Parathyroid adenoma (tissue), 2 donors: ENCODE data around the gene RELN.

ENCODE experiments used
- H2AFZ ChIP-seq: fragments of 300-600 bp; sonication (generic); one replicate; pipeline ENCODE4 v1.7.0; 2017; ENCODE audit warnings: antibody characterized with exemption, mild to moderate bottlenecking
- H3K27ac ChIP-seq: fragments of 300-600 bp; sonication (generic); one replicate; pipeline ENCODE4 v1.7.0; 2017
- H3K27me3 ChIP-seq: fragments of 300-600 bp; sonication (generic); one replicate; pipeline ENCODE4 v1.7.0; 2017; ENCODE audit warnings: low read length; ENCODE audit not compliant: control insufficient read depth, insufficient read depth
- H3K36me3 ChIP-seq: fragments of 300-600 bp; sonication (generic); one replicate; pipeline ENCODE4 v1.7.0; 2017; ENCODE audit warnings: low read length; ENCODE audit not compliant: control insufficient read depth, insufficient read depth
- H3K4me1 ChIP-seq: fragments of 300-600 bp; sonication (generic); one replicate; pipeline ENCODE4 v1.7.0; 2017; ENCODE audit warnings: control low read depth
- H3K4me2 ChIP-seq: fragments of 300-600 bp; sonication (generic); one replicate; pipeline ENCODE4 v1.7.0; 2017; ENCODE audit warnings: low read length
- H3K4me3 ChIP-seq: fragments of 300-600 bp; sonication (generic); one replicate; pipeline ENCODE4 v1.7.0; 2017; ENCODE audit warnings: low read depth, low read length
- H3K79me2 ChIP-seq: fragments of 300-600 bp; sonication (generic); one replicate; pipeline ENCODE4 v1.7.0; 2017; ENCODE audit warnings: control low read depth
- H3K9ac ChIP-seq: fragments of 300-600 bp; sonication (generic); one replicate; pipeline ENCODE4 v1.7.0; 2017; ENCODE audit warnings: mild to moderate bottlenecking
- H3K9me3 ChIP-seq: fragments of 300-600 bp; sonication (generic); one replicate; pipeline ENCODE4 v1.7.0; 2017; ENCODE audit warnings: low read length; ENCODE audit not compliant: control insufficient read depth
- CTCF ChIP-seq: fragments of 300-600 bp; sonication (generic); IDR thresholded peaks from one replicate; pipeline ENCODE4 v1.7.0; 2017; ENCODE audit warnings: antibody characterized with exemption, mild to moderate bottlenecking
- donor health status: primary hyperparathyroidism.

RELN gene

GRCh38 chr7:103762877-103763276, 226.6 kb downstream of the RELN start:
- H3K27ac ChIP-seq, result no peak overlapping the region
- H3K4me2 ChIP-seq, result no peak overlapping the region
- no peaks in the 10 kb centered on the region for H3K4me1 ChIP-seq
- TF ChIP-seq CTCF, result no peak
- H3K36me3 ChIP-seq, result no peaks in the 10 kb centered on the region
- no peak overlapping the region for H3K9ac ChIP-seq
- no peaks in the 10 kb centered on the region for H3K79me2 ChIP-seq
- H3K9me3 ChIP-seq, result no peaks in the 10 kb centered on the region
- H2AFZ ChIP-seq, result no peak overlapping the region
- no peak overlapping the region for H3K4me3 ChIP-seq
- no peaks in the 10 kb centered on the region for H3K27me3 ChIP-seq

GRCh38 chr7:103762065-103762760, 227.2 kb downstream of the RELN start:
- no peaks in the 10 kb centered on the region for H3K9me3 ChIP-seq
- H3K36me3 ChIP-seq, result no peaks in the 10 kb centered on the region
- no peak overlapping the region for H3K4me2 ChIP-seq
- no peak overlapping the region for H3K27ac ChIP-seq
- H3K9ac ChIP-seq, result no peak overlapping the region
- no peaks in the 10 kb centered on the region for H3K27me3 ChIP-seq
- H3K4me3 ChIP-seq, result no peak overlapping the region
- H3K79me2 ChIP-seq, result no peaks in the 10 kb centered on the region
- TF ChIP-seq CTCF, result no peak
- no peak overlapping the region for H2AFZ ChIP-seq
- H3K4me1 ChIP-seq, result no peaks in the 10 kb centered on the region

DNA sequence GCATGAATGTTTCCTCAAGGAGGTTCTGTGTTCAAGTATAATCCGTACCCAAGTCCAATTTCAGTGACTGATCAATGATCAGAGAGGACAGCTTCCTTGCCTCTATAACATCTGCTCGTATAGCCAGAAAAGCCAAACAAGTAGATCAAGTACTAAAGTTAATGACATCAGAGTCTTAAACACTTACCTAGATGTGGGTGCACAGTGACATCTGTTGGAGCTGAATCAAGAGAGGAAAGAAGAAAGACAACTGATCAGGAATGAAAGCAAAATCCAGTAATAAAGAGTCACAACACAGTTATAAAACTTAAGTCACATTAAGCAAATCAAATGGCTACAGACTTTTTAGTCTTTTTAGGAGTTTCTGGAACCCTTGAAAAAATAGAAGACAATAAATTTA, 236.5 kb downstream of the RELN start:
- Histone ChIP-seq H3K4me2 (no peak overlapping the region), H3K79me2 (no peaks in the 10 kb centered on the region), H3K4me3 (no peak overlapping the region), H2AFZ (no peak overlapping the region), H3K4me1 (no peaks in the 10 kb centered on the region), H3K27ac (no peak overlapping the region), H3K36me3 (no peaks in the 10 kb centered on the region), H3K27me3 (no peaks in the 10 kb centered on the region), H3K9ac (no peak overlapping the region), H3K9me3 (no peaks in the 10 kb centered on the region)
- no peak for TF ChIP-seq CTCF

GRCh38 chr7:103751311-103751880, 238.1 kb downstream of the RELN start:
- no peak overlapping the region for H3K4me2 ChIP-seq
- TF ChIP-seq CTCF, result no peak
- no peak overlapping the region for H3K27ac ChIP-seq
- no peaks in the 10 kb centered on the region for H3K9me3 ChIP-seq
- no peaks in the 10 kb centered on the region for H3K36me3 ChIP-seq
- no peak overlapping the region for H3K4me3 ChIP-seq
- H3K9ac ChIP-seq, result no peak overlapping the region
- no peak overlapping the region for H2AFZ ChIP-seq
- H3K79me2 ChIP-seq, result no peaks in the 10 kb centered on the region
- no peaks in the 10 kb centered on the region for H3K27me3 ChIP-seq
- no peaks in the 10 kb centered on the region for H3K4me1 ChIP-seq

- H3K9ac ChIP-seq, result no peak overlapping the region
- no peak overlapping the region for H3K4me3 ChIP-seq
- no peak overlapping the region for H3K4me2 ChIP-seq
- TF ChIP-seq CTCF, result no peak
- no peaks in the 10 kb centered on the region for H3K79me2 ChIP-seq
- H3K9me3 ChIP-seq, result no peaks in the 10 kb centered on the region
- H3K27ac ChIP-seq, result no peak overlapping the region
- no peaks in the 10 kb centered on the region for H3K27me3 ChIP-seq
- H3K36me3 ChIP-seq, result no peaks in the 10 kb centered on the region
- no peak overlapping the region for H2AFZ ChIP-seq
- no peaks in the 10 kb centered on the region for H3K4me1 ChIP-seq
Measured at GRCh38 chr7:103748680-103749079, 240.8 kb downstream of the RELN start.
